Measurements from ENCODE around the gene RELL1. TPM values are rescaled to one million over a fixed set of nuclear protein-coding genes. Genes with fewer than 3 reads are reported as not detected.

Gene RELL1
- total RNA-seq, 1 experiment from 2014 or later = 45.3 TPM

DNA sequence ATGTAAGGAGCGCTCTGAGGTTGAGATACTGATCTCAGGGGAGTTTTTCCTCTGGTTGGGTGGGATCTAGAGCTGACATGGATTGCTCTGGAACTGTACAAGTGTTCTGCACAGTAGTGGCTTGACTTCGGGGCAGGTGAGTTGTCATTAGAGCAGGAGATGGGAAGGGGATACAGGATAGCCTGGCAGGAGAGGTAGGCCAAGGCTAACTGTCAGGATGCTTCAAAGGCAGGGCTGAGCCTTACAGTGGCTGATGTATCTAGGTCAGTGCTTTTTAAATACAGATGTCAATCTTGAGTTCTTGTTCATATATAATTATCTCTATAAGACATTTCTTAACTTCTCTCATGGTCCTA lies 43.5 kb upstream of the RELL1 start:
- Histone ChIP-seq H3K4me3 (ENCODE audit: low read depth, low read length) (no peak overlapping the region), H3K9me3 (no peaks in the 10 kb centered on the region), H3K4me1 (peaks cover 38% of the 10 kb centered on the region), H3K27me3 (replicated peaks; ENCODE audit: control insufficient read depth, insufficient read depth, low read length) (no peaks in the 10 kb centered on the region), H3K36me3 (ENCODE audit: control insufficient read depth, insufficient read depth, low read length) (no peaks in the 10 kb centered on the region; the same call in 1 of the 2 replicates)
- Mint-ChIP-seq H3K4me3 (ENCODE audit: unreplicated experiment) (peak overlapping the region; percentile 10), H3K27me3 (ENCODE audit: insufficient read depth, unreplicated experiment) (no peaks in the 10 kb centered on the region), H3K4me1 (ENCODE audit: low read depth, unreplicated experiment) (peaks cover 37% of the 10 kb centered on the region), H3K27ac (ENCODE audit: unreplicated experiment) (peak overlapping the region; percentile 77), H3K36me3 (ENCODE audit: insufficient read depth, unreplicated experiment) (no peaks in the 10 kb centered on the region), H3K9me3 (ENCODE audit: unreplicated experiment) (no peaks in the 10 kb centered on the region)
- ChIA-PET CTCF (no interaction called here), POLR2A (interaction anchor here (0.6 kb wide), 1 partner anchor 97 kb away, joined by 3 read pairs; the partner anchor contains the start of gene PGM2)
- BruUV-seq (replicated peaks) = TSS peak; percentile 47
- TF ChIP-seq, protein P1, sequence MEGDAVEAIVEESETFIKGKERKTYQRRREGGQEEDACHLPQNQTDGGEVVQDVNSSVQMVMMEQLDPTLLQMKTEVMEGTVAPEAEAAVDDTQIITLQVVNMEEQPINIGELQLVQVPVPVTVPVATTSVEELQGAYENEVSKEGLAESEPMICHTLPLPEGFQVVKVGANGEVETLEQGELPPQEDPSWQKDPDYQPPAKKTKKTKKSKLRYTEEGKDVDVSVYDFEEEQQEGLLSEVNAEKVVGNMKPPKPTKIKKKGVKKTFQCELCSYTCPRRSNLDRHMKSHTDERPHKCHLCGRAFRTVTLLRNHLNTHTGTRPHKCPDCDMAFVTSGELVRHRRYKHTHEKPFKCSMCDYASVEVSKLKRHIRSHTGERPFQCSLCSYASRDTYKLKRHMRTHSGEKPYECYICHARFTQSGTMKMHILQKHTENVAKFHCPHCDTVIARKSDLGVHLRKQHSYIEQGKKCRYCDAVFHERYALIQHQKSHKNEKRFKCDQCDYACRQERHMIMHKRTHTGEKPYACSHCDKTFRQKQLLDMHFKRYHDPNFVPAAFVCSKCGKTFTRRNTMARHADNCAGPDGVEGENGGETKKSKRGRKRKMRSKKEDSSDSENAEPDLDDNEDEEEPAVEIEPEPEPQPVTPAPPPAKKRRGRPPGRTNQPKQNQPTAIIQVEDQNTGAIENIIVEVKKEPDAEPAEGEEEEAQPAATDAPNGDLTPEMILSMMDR (IDR thresholded peaks at IDR 0.05; ENCODE audit: insufficient read depth in 1 of 2, low read depth in 1 of 2, low read length in 1 of 2, severe bottlenecking in 1 of 2, unreplicated experiment in 1 of 2) = no peak
- intact Hi-C loops (cut with micrococcal nuclease; ENCODE audit: unreplicated experiment) = loop anchor here (2.0 kb wide), 3 partner anchors 43 to 127 kb away; partner anchors contain the start of gene RELL1
- no peak for DNase-seq

DNA sequence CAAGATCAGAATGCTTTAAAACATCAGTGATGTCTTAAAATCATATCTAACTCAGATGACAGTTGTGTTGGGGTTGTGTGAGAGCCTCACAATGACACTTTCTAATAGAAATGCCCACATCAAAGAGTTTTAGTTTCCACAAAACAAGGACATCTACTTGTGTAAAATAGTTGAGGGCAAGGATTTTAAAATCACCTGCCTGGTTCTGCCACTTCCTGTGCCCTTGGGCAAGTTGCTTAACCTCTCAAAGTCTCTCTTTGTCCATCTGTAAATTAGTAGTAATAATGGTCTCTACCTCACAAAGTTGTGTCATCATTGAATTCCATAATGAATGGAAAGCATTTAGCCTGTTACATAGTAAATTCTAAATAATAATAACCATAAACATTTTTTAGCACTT lies 41.9 kb upstream of the RELL1 start:
- H3K27me3 Mint-ChIP-seq (ENCODE audit: insufficient read depth, unreplicated experiment) = no peaks in the 10 kb centered on the region
- POLR2A ChIA-PET = no interaction called here
- Histone ChIP-seq H3K36me3 (ENCODE audit: control insufficient read depth, insufficient read depth, low read length) (no peaks in the 10 kb centered on the region; the same call in 1 of the 2 replicates), H3K4me3 (ENCODE audit: low read depth, low read length) (no peak overlapping the region), H3K4me1 (peaks cover 31% of the 10 kb centered on the region), H3K9me3 (no peaks in the 10 kb centered on the region), H3K27me3 (replicated peaks; ENCODE audit: control insufficient read depth, insufficient read depth, low read length) (no peaks in the 10 kb centered on the region)
- intact Hi-C loops (cut with micrococcal nuclease; ENCODE audit: unreplicated experiment) = loop anchor here (2.0 kb wide), 3 partner anchors 41 to 125 kb away; partner anchors contain the start of gene RELL1
- no peak overlapping the region for H3K4me3 Mint-ChIP-seq (ENCODE audit: unreplicated experiment)
- BruUV-seq (replicated peaks) = no TSS peak
- peaks cover 36% of the 10 kb centered on the region for H3K4me1 Mint-ChIP-seq (ENCODE audit: low read depth, unreplicated experiment)
- H3K9me3 Mint-ChIP-seq (ENCODE audit: unreplicated experiment) = no peaks in the 10 kb centered on the region
- CTCF ChIA-PET = no interaction called here
- no peak for DNase-seq
- H3K36me3 Mint-ChIP-seq (ENCODE audit: insufficient read depth, unreplicated experiment) = no peaks in the 10 kb centered on the region
- H3K27ac Mint-ChIP-seq (ENCODE audit: unreplicated experiment) = no peak overlapping the region
- TF ChIP-seq, protein P1 (IDR thresholded peaks at IDR 0.05; ENCODE audit: insufficient read depth in 1 of 2, low read depth in 1 of 2, low read length in 1 of 2, severe bottlenecking in 1 of 2, unreplicated experiment in 1 of 2) = no peak

DNA sequence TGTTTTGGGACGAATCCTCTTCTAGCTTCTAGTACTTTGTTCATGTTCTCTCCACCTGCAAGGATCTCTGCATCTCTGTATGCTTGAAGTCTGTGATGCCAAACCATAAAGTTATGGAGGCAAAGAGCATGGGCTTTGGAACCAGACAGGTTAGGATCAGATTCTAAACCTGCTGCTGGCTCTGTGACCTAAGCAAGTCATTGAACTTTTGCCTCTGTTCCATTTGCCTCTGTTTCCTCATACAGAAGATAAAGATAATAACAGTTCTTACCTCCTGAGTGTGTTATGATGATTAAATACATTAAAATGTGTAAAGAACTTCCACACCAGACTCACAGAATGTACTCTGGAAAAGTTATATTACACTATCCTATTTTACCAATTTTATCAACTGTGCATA lies 41.5 kb upstream of the RELL1 start:
- TF ChIP-seq, protein P1 (IDR thresholded peaks at IDR 0.05; ENCODE audit: insufficient read depth in 1 of 2, low read depth in 1 of 2, low read length in 1 of 2, severe bottlenecking in 1 of 2, unreplicated experiment in 1 of 2) = no peak
- H3K9me3 Mint-ChIP-seq (ENCODE audit: unreplicated experiment) = no peaks in the 10 kb centered on the region
- H3K27ac Mint-ChIP-seq (ENCODE audit: unreplicated experiment) = no peak overlapping the region
- intact Hi-C loops (cut with micrococcal nuclease; ENCODE audit: unreplicated experiment) = loop anchor here (2.0 kb wide), 3 partner anchors 41 to 125 kb away; partner anchors contain the start of gene RELL1
- DNase-seq = no peak
- Histone ChIP-seq H3K9me3 (no peaks in the 10 kb centered on the region), H3K4me3 (ENCODE audit: low read depth, low read length) (no peak overlapping the region), H3K4me1 (peaks cover 27% of the 10 kb centered on the region), H3K36me3 (ENCODE audit: control insufficient read depth, insufficient read depth, low read length) (no peaks in the 10 kb centered on the region; the same call in 1 of the 2 replicates), H3K27me3 (replicated peaks; ENCODE audit: control insufficient read depth, insufficient read depth, low read length) (no peaks in the 10 kb centered on the region)
- no peak overlapping the region for H3K4me3 Mint-ChIP-seq (ENCODE audit: unreplicated experiment)
- H3K36me3 Mint-ChIP-seq (ENCODE audit: insufficient read depth, unreplicated experiment) = no peaks in the 10 kb centered on the region
- H3K27me3 Mint-ChIP-seq (ENCODE audit: insufficient read depth, unreplicated experiment) = no peaks in the 10 kb centered on the region
- ChIA-PET POLR2A (no interaction called here), CTCF (no interaction called here)
- BruUV-seq (replicated peaks) = no TSS peak
- H3K4me1 Mint-ChIP-seq (ENCODE audit: low read depth, unreplicated experiment) = peaks cover 36% of the 10 kb centered on the region

Measured in Caco-2 (cell line).